Uterus (tissue), 2 donors: ENCODE measurements around the gene PLCXD3.

Source experiments
- CTCF ChIP-seq, 4 experiments: fragments of 200-600 bp in 2 of 4; fragments of 450-650 bp in 2 of 4; sonication (generic) in 2 of 4; IDR thresholded peaks; one replicate each; pipeline ENCODE4 v1.5.1; 2016 to 2019; ENCODE audit warnings: antibody characterized with exemption in 4 of 4, mild to moderate bottlenecking in 2 of 4, moderate library complexity in 1 of 4
- POLR2A ChIP-seq, 2 donors: fragments of 450-650 bp; IDR thresholded peaks; one replicate each; pipeline ENCODE4 v1.6.1; 2016; ENCODE audit warnings: antibody characterized with exemption in 2 of 2, mild to moderate bottlenecking in 1 of 2, moderate library complexity in 1 of 2

GRCh38 chr5:41268894-41269293, 241.5 kb downstream of the PLCXD3 start:
- TF ChIP-seq POLR2A (IDR thresholded peaks at IDR 0.05) (no peak), CTCF (IDR thresholded peaks at IDR 0.05) (no peak)
